IPS-18c (cell line): ENCODE results near the gene NR5A2.

Experiments used
- H3K4me3 ChIP-seq: 2 replicates; pipeline ENCODE4 v1.7.0; 2013; ENCODE audit warnings: low read depth, mild to moderate bottlenecking, low read length, moderate library complexity; ENCODE audit not compliant: insufficient read depth
- H3K9me3 ChIP-seq: one replicate; pipeline ENCODE4 v1.6.1; 2013; ENCODE audit warnings: mild to moderate bottlenecking, low read length, moderate library complexity; ENCODE audit not compliant: control insufficient read depth, insufficient read depth

Gene NR5A2

GRCh38 chr1:200134116-200134515 lies 106.6 kb downstream of the NR5A2 start:
- H3K4me3 ChIP-seq, result no peak overlapping the region
- no peaks in the 10 kb centered on the region for H3K9me3 ChIP-seq

DNA sequence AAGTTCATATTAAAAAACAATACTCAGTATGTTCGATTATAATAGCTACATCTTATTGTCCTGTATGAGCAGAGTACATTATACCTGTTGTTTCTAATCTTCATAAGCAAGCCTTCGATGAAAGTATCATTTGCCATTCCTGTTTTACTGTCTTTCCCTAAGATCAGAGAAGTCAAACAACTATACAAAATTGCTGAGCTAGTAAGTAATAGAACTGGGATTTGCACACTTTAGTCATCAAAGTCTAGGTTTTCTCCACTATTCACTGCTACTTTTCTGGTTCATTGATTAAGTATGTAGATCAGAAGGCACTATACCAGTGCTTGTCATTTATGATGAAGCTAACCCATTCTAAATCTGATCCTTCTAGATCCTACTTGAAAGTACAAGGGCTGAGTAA lies 108.9 kb downstream of the NR5A2 start:
- Histone ChIP-seq H3K4me3 (no peak overlapping the region), H3K9me3 (no peaks in the 10 kb centered on the region)

DNA sequence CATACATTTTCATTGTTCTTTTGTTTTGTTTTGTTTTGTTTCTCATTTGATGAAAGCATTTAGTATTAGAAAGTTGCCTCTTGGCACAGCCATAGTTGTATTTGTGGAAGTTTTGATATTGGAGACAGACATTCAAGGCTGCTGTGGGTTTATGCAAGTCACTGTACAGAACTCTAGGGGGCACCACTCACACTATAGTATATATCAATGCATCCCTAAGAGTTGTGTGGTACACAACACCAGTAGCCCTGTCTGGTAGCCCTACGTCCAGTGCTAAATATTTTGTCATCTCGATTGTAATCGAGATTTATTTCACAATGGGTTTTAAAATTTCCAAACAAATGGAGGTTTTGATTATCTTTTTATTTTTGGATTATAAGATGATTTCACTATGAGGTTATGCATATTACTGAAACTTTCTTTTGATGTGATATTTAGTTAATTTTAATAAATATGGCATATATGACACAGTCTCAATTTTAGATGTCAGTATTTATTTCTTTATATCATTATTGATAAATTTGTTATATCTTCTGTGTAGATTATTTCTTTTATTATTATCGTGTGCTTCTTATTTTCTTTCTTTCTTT lies 112.2 kb downstream of the NR5A2 start:
- no peak overlapping the region for H3K4me3 ChIP-seq
- H3K9me3 ChIP-seq, result no peaks in the 10 kb centered on the region

- no peaks in the 10 kb centered on the region for H3K9me3 ChIP-seq
- no peak overlapping the region for H3K4me3 ChIP-seq
Measured at GRCh38 chr1:200143347-200143746, 115.8 kb downstream of the NR5A2 start.

DNA sequence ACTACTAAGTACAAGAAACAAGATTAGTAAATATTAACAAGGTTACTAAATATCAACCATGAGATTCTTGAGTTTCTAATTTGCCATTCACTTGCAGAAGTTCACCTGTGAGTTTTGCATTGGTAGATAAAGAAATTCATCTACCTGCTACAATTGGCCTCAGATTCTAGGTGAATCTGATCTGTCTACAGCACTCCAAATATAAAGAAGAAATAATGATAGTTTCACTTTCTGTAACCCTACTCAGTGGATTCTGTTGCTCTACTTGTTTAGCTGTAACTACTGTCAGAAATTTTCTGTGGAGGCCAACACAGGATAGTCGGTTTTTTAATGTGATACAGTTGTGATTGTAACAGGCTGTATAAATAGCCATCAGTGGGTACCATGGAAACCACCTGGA lies 118.6 kb downstream of the NR5A2 start:
- Histone ChIP-seq H3K9me3 (no peaks in the 10 kb centered on the region), H3K4me3 (no peak overlapping the region)

DNA sequence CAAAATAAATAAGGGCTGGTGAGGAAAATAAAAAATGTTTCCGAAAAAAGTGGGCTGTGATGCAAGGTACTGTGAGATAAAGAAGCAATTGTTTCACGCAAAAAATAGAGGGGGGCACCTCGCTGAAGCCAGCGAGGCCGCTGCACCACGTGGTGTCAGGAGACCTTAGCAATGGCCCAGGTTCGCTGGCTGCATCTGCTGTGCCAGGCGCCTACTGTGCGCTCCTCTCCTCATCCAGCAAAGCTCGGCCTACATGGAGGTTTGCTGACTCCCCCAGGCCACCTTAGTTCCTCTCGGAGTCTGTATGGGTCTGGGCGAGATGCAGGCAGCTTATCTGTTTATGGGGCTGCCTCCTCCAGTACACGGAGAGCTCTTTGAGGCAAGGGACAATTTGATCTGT lies 119.6 kb downstream of the NR5A2 start:
- Histone ChIP-seq H3K9me3 (no peaks in the 10 kb centered on the region), H3K4me3 (no peak overlapping the region)

- Histone ChIP-seq H3K4me3 (no peak overlapping the region), H3K9me3 (no peaks in the 10 kb centered on the region)
Measured at GRCh38 chr1:200147742-200148141, 120.2 kb downstream of the NR5A2 start.

DNA sequence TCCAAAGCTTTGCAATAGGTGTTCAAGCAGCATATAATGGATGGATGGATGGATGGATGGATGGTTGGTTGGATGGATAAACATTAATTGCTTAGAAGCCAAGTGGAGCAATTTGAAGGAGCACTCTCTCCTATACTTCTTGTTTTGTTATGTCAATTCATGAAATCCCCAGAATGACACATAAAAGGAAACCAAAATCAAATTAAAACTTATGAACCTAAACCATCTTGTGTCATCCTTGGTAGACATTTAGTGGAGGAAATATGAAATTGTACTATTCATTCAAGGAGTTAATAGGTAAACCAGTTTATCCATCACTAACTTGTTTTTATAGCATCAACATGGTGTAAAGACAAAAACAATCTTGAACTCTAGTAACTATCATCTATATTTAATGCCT lies 122.5 kb downstream of the NR5A2 start:
- Histone ChIP-seq H3K9me3 (no peaks in the 10 kb centered on the region), H3K4me3 (no peak overlapping the region)

- Histone ChIP-seq H3K9me3 (no peaks in the 10 kb centered on the region), H3K4me3 (no peak overlapping the region)
Measured at GRCh38 chr1:200150721-200151120, 123.2 kb downstream of the NR5A2 start.

DNA sequence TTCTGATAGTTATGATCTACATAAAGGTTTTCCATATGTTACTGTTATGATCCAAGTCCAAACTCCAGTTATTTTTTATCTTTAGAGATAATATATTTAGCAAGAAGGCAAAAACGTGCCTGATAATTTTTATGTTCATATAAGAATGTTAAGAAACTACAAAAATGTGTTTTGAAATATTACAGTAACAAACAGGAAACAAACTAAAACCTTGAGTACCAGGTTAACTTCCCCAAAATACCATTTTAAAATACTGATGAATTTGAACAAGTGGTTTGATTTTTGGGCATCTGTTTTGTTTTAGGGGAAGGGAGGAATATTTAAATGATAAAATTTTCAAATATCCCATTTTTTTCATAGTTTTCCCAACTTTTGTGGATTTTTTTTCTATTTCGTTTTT lies 124.8 kb downstream of the NR5A2 start:
- no peak overlapping the region for H3K4me3 ChIP-seq
- H3K9me3 ChIP-seq, result no peaks in the 10 kb centered on the region

DNA sequence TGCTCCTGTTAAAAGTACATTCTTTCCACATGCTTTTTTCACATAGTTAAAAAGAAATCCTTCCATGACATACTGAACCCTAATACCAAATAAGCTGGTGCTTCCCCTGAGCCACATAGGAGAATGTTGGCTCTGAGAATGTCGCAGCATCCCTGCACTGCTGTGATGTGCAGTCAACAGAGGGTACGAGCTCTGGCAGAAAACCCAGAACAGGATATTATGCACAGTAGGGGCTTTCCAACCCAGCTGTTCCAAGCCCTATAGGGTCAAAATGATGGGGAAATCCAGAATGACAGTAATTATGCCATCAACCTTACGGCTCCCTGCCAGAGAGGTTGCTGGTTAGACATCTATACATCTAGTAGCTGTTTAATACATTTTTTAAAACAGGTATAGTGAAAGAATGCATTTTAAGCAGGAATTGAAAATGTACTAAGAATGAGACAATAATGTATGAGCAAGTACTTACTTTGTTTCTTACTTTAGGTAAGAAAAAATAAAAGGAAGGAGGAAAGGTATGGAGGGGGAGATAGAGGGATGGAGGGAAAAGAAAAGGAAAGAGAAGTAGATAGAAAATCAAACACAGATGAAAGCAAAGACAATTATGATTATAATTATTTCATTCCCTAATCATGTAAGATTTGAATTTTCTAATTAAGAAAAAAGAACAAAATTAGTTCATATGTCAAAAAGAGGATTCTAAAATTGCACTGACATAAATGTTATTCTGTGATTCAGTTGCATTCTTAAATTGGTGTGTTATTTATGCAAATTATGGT lies 126.0 kb downstream of the NR5A2 start:
- Histone ChIP-seq H3K9me3 (no peaks in the 10 kb centered on the region), H3K4me3 (no peak overlapping the region)

- no peaks in the 10 kb centered on the region for H3K9me3 ChIP-seq
- no peak overlapping the region for H3K4me3 ChIP-seq
Measured at GRCh38 chr1:200154069-200154767, 126.7 kb downstream of the NR5A2 start.

GRCh38 chr1:200157715-200158114 lies 130.2 kb downstream of the NR5A2 start:
- H3K9me3 ChIP-seq, result no peaks in the 10 kb centered on the region

GRCh38 chr1:200161801-200162200 lies 134.3 kb downstream of the NR5A2 start:
- Histone ChIP-seq H3K4me3 (no peak overlapping the region), H3K9me3 (no peaks in the 10 kb centered on the region)

More at GRCh38 chr1:200157715-200158114, 130.2 kb downstream of the NR5A2 start:
- H3K4me3 ChIP-seq, result no peak overlapping the region

DNA sequence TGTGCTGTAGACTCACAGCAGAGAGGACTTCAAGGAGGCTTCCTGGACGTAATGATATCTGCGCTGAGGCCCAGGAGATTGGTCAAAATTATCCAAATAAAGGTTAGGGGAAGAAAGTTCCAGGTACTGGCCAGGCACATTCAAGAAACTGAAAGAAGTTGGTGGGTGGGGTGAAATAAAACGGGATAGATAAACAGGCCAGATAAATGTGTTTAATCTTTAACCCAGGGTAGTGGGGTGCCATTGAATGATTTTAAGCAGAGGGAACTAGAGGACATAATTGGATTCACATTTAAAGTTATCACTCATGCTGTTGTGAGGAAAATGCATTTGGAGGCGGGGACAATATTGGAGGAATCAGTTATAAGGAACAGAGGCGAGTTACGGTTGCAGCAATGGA lies 134.7 kb downstream of the NR5A2 start:
- Histone ChIP-seq H3K4me3 (no peak overlapping the region), H3K9me3 (no peaks in the 10 kb centered on the region)

DNA sequence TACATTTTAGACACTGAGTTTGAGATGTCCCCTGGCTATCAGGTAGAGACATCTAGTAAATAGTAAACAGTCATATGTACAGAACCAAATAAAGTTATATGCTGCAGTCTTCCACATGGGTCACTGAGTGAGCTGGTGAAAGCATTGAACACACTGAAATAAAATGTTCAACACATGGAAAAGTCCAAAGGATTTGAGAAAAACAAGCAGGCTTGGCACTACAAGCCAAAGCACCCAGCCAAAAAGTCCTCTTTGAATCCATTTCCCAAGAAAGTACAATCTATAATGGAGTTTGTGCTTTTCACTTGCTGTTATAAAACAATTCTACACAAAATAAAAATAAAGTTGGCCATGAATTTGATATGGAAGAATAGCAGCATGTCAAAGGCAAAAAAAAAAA lies 135.4 kb downstream of the NR5A2 start:
- H3K4me3 ChIP-seq, result no peak overlapping the region
- no peaks in the 10 kb centered on the region for H3K9me3 ChIP-seq

- Histone ChIP-seq H3K9me3 (no peaks in the 10 kb centered on the region), H3K4me3 (no peak overlapping the region)
Measured at GRCh38 chr1:200163911-200164310, 136.4 kb downstream of the NR5A2 start.

DNA sequence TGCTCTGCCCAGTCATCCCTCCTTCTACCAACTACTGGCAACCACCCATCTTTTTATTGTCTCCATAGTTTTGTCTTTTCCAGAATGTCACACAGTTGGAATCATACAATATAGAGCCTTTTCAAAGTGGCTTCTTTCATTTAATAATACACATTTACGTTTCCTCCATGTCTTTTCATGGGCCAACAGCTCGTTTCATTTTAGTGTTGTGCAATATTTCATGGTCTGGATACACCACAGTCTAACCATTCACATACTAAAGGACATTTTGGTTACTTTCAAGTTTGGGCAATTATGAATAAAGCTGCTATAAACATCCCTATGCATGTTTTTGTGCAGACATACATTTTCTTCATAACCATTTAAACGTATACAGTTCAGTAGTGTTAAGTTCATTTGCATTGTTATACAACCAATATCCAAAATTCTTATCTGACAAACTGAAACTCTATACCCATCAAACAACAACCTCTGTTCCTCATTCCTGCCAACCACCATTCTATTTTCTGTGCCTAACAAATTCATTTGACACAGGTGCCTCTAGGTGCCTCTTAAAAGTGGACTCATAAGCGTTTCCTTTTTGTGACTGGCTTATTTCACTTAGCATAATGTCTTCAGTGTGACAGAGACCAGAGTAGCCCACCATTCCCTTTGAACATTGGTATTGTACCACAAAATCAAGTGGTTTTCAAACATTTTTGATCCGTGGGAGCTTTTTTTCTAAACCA lies 138.1 kb downstream of the NR5A2 start:
- H3K4me3 ChIP-seq, result no peak overlapping the region

More for the DNA sequence above, 138.1 kb downstream of the NR5A2 start:
- no peaks in the 10 kb centered on the region for H3K9me3 ChIP-seq
